Measurements from ENCODE around the gene C11orf91.

Gene C11orf91

DNA sequence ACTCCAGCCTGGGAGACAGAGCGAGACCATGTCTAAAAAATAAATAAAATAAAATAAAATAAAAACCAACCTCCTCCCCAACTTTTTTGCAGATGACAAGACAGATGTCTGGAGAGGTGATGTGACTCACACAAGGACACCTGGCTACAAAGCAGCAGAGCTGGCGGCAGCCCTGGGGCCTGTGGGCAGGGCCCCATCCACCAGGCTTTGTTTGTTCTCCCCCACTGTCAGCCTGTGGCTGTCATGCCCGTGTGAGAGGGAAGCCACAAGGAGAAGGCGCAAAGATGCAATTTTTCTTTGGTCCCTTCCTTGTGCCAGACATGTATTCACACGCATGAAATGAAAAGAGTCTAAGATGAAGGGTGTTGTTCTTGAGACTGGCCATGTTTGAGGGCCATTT lies 19.0 kb upstream of the C11orf91 start:
- Histone ChIP-seq H3K9ac (no peak overlapping the region), H3K36me3 (ENCODE audit: insufficient read depth) (peaks cover 13% of the 10 kb centered on the region; the same call in 1 of the 2 replicates), H2AFZ (ENCODE audit: low read depth) (no peak overlapping the region), H3K79me2 (ENCODE audit: insufficient read depth, low read depth) (peaks cover 58% of the 10 kb centered on the region), H4K20me1 (ENCODE audit: insufficient read depth) (peaks cover 23% of the 10 kb centered on the region), H3K27me3 (ENCODE audit: insufficient read depth, low read depth) (no peaks in the 10 kb centered on the region), H3K4me2 (peak overlapping the region; percentile 18; the same call in 1 of the 2 replicates), H3K4me1 (ENCODE audit: low read depth, poor library complexity, severe bottlenecking) (peaks cover 56% of the 10 kb centered on the region), H3K4me3 (IDR thresholded peaks at IDR 0.05; ENCODE audit: insufficient read depth, low read depth, low read length) (no peak overlapping the region), H3K27ac (no peak overlapping the region; the same call in 1 of the 2 replicates)
- TF ChIP-seq, protein P1, sequence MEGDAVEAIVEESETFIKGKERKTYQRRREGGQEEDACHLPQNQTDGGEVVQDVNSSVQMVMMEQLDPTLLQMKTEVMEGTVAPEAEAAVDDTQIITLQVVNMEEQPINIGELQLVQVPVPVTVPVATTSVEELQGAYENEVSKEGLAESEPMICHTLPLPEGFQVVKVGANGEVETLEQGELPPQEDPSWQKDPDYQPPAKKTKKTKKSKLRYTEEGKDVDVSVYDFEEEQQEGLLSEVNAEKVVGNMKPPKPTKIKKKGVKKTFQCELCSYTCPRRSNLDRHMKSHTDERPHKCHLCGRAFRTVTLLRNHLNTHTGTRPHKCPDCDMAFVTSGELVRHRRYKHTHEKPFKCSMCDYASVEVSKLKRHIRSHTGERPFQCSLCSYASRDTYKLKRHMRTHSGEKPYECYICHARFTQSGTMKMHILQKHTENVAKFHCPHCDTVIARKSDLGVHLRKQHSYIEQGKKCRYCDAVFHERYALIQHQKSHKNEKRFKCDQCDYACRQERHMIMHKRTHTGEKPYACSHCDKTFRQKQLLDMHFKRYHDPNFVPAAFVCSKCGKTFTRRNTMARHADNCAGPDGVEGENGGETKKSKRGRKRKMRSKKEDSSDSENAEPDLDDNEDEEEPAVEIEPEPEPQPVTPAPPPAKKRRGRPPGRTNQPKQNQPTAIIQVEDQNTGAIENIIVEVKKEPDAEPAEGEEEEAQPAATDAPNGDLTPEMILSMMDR (conservative IDR thresholded peaks at IDR 0.05; ENCODE audit: low read depth, low read length), result no peak

DNA sequence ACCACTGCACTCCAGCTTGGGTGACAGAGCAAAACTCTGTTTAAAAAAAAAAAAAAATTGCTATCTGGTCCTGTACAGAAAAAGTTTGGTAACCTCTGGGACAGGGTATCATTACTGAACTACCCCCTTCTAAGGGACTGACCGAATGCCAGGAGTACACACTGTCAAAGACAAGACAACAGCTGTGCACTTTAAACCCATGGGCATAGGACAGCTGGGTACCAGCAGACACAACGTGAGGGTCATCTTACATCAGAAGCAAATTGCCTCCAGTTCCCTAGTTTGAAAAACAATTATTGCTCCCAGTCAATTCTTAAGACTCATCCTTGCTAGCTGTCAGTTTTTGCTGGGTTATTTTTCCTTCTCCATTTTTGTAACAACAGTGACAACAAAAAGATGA lies 17.8 kb upstream of the C11orf91 start:
- TF ChIP-seq, protein P1 (conservative IDR thresholded peaks at IDR 0.05; ENCODE audit: low read depth, low read length), result no peak
- Histone ChIP-seq H3K27me3 (ENCODE audit: insufficient read depth, low read depth) (no peaks in the 10 kb centered on the region), H3K4me1 (ENCODE audit: low read depth, poor library complexity, severe bottlenecking) (peaks cover 44% of the 10 kb centered on the region), H3K9ac (no peak overlapping the region), H3K4me3 (IDR thresholded peaks at IDR 0.05; ENCODE audit: insufficient read depth, low read depth, low read length) (no peak overlapping the region), H3K36me3 (ENCODE audit: insufficient read depth) (peaks cover 13% of the 10 kb centered on the region; the same call in 1 of the 2 replicates), H3K79me2 (ENCODE audit: insufficient read depth, low read depth) (peaks cover 53% of the 10 kb centered on the region), H3K4me2 (no peak overlapping the region), H3K27ac (no peak overlapping the region), H2AFZ (ENCODE audit: low read depth) (no peak overlapping the region), H4K20me1 (ENCODE audit: insufficient read depth) (peaks cover 18% of the 10 kb centered on the region)

DNA sequence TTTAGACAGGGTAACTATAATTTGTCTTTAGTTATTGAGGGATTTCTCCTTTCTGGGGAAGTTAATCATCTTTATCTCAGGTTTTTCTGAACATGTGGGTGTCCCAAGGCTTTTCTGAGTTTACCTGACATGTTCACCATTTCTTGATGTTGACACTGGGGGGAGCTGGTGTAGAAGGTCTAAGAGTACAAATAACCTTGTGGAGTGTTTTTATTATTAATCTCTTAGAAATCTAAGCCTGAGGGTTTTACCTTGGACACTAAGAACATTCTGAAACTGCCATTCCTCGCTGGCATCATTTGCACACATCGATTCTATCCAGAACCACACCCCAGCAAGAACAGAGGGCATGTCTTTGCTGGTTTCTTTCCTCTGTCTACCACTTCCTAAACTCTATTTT lies 15.6 kb upstream of the C11orf91 start:
- TF ChIP-seq, protein P1 (conservative IDR thresholded peaks at IDR 0.05; ENCODE audit: low read depth, low read length), result peak; percentile 37; the same call in 1 of the 2 replicates
- Histone ChIP-seq H3K79me2 (ENCODE audit: insufficient read depth, low read depth) (peaks cover 31% of the 10 kb centered on the region; the same call in 1 of the 2 replicates), H3K9ac (no peak overlapping the region)

DNA sequence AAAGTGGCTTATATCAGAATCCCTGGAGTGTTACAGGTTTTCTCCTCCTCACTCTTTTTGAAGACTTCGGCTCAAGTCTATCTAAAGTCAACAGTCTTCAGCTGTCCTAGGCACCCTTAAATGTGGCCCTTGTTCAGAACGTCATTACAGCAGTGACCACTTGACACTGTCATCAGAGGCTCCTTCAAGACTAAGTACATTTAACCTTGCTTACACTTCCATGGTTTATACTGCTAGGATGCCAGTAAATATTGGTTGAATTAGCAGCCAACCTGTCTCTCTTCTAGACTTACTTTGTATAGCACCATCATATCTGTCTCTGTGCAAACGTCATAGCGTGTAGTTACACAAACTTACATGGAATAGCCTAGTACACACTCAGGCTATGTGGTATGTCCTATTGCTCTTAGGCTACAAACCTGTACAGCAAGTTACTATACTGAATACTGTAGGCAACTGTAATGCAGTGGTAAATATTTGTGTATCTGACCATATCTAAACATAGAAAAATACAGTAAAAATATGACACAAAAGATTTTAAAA lies 13.3 kb upstream of the C11orf91 start:
- Histone ChIP-seq H3K9ac (no peak overlapping the region), H3K27ac (no peak overlapping the region), H3K4me1 (ENCODE audit: low read depth, poor library complexity, severe bottlenecking) (peaks cover 18% of the 10 kb centered on the region), H3K79me2 (ENCODE audit: insufficient read depth, low read depth) (peaks cover 33% of the 10 kb centered on the region; the same call in 1 of the 2 replicates), H3K4me3 (IDR thresholded peaks at IDR 0.05; ENCODE audit: insufficient read depth, low read depth, low read length) (no peak overlapping the region), H3K4me2 (no peak overlapping the region), H3K27me3 (ENCODE audit: insufficient read depth, low read depth) (no peaks in the 10 kb centered on the region), H4K20me1 (ENCODE audit: insufficient read depth) (peaks cover 6% of the 10 kb centered on the region; the same call in 1 of the 2 replicates), H3K36me3 (ENCODE audit: insufficient read depth) (peaks cover 14% of the 10 kb centered on the region; the same call in 1 of the 2 replicates), H2AFZ (ENCODE audit: low read depth) (no peak overlapping the region)
- TF ChIP-seq, protein P1 (conservative IDR thresholded peaks at IDR 0.05; ENCODE audit: low read depth, low read length), result no peak

More for the DNA sequence above, 15.6 kb upstream of the C11orf91 start:
- Histone ChIP-seq H3K4me1 (ENCODE audit: low read depth, poor library complexity, severe bottlenecking) (peaks cover 23% of the 10 kb centered on the region), H2AFZ (ENCODE audit: low read depth) (no peak overlapping the region), H3K4me3 (IDR thresholded peaks at IDR 0.05; ENCODE audit: insufficient read depth, low read depth, low read length) (no peak overlapping the region), H3K4me2 (no peak overlapping the region), H3K27ac (no peak overlapping the region), H3K27me3 (ENCODE audit: insufficient read depth, low read depth) (no peaks in the 10 kb centered on the region), H4K20me1 (ENCODE audit: insufficient read depth) (peaks cover 9% of the 10 kb centered on the region; the same call in 1 of the 2 replicates), H3K36me3 (ENCODE audit: insufficient read depth) (peaks cover 13% of the 10 kb centered on the region; the same call in 1 of the 2 replicates)

Measured in KMS-11 (cell line).